Measurements from ENCODE around the gene STK32A. TPM values are rescaled to one million over a fixed set of nuclear protein-coding genes. Genes with fewer than 3 reads are reported as not detected.
A peak's percentile ranks its signal among the peaks of the same experiment; 100 is the strongest.

STK32A gene
- total RNA-seq, 4 donors from 2014 or later: 1.0 to 1.4 (median 1.3) TPM

DNA sequence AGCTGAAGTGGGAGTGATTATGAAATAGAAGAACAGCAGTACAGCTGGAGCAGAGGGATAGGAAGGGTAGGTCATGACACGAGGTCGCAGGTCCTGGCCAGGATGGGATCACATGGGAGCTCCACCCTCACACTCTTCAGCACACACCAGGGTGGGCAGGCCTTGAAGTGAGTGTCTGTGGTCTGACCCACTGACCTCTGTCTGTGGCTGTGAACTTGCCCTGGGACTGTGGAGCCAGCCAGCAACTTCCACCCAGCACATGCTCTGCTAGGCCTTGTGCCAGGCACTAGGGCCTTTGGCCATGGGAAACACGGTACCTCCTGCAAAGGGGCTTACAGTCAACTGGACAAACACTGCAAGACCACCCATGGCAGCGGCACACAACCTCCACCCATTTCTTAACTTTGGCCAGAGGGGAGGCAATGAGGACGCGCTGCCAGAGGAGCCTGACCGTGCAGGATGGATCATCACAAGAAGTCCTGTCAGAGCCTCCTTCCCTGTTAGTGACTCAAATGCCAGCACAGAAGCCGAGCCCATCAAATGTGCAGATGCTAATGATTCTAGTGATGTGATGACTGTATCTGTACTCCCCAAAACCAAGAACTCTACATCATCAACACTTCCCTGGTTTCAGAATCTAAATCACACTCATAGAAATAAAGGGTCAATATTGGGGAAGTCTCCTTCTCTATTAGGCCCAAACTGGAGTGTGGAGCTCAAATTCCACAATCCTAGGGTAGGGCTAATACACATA is 161.4 kb downstream of the STK32A start:
- Histone ChIP-seq H3K4me3 (no peak overlapping the region), H3K9me3 (no peaks in the 10 kb centered on the region), H3K27ac (replicated peaks in 1 of 4) (peak overlapping the region; percentile 3 to 69 (median 58)), H3K4me1 (peaks cover 0 to 49% (median 25%) of the 10 kb centered on the region in 4 donors), H3K36me3 (peaks cover 56 to 98% (median 72%) of the 10 kb centered on the region in 4 donors), H3K27me3 (no peaks in the 10 kb centered on the region)
- intact Hi-C loops (cut with DNase I): no loop called here
- peak; percentile 80 for DNase-seq (ENCODE audit: extremely low spot score)
- 57% methylated on average over 3 of the region's 8 CpGs for WGBS
- TF ChIP-seq POLR2AphosphoS5 (IDR thresholded peaks at IDR 0.05) (peak; percentile 11 to 59), POLR2A (IDR thresholded peaks at IDR 0.05; ENCODE audit: low read depth) (no peak), EP300 (IDR thresholded peaks at IDR 0.05) (no peak)
- TF ChIP-seq, protein P1, sequence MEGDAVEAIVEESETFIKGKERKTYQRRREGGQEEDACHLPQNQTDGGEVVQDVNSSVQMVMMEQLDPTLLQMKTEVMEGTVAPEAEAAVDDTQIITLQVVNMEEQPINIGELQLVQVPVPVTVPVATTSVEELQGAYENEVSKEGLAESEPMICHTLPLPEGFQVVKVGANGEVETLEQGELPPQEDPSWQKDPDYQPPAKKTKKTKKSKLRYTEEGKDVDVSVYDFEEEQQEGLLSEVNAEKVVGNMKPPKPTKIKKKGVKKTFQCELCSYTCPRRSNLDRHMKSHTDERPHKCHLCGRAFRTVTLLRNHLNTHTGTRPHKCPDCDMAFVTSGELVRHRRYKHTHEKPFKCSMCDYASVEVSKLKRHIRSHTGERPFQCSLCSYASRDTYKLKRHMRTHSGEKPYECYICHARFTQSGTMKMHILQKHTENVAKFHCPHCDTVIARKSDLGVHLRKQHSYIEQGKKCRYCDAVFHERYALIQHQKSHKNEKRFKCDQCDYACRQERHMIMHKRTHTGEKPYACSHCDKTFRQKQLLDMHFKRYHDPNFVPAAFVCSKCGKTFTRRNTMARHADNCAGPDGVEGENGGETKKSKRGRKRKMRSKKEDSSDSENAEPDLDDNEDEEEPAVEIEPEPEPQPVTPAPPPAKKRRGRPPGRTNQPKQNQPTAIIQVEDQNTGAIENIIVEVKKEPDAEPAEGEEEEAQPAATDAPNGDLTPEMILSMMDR (IDR thresholded peaks at IDR 0.05): no peak

DNA sequence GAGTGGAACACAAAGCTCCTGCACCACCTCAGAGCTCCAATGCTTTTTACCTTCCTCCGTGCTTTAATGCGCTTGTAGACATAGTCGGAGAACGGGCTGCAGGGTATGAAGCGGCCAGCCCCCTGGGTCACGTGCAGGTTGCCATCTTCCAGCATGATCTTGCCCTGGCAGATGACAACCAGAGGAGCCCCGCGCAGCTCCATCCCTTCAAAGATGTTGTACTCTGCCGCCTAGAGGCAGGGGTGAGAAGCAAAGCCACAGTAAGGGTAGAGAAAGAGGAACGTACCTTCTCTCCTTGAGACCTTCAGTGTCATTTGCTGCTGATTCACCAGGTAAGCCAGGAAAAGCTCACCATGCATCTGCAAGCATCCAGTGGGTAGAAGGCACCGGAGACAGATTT is 162.8 kb downstream of the STK32A start:
- Histone ChIP-seq H3K4me3 (no peak overlapping the region), H3K27ac (replicated peaks in 1 of 4) (peak overlapping the region in 3 of 4 donors; percentile 28 to 40 (median 34)), H3K27me3 (no peaks in the 10 kb centered on the region), H3K9me3 (no peaks in the 10 kb centered on the region), H3K4me1 (peaks cover 0 to 41% (median 17%) of the 10 kb centered on the region in 4 donors), H3K36me3 (peaks cover 58 to 94% (median 70%) of the 10 kb centered on the region in 4 donors)
- TF ChIP-seq POLR2A (IDR thresholded peaks at IDR 0.05; ENCODE audit: low read depth) (no peak), POLR2AphosphoS5 (IDR thresholded peaks at IDR 0.05) (peak in 1 of 2 donors; percentile 18), EP300 (IDR thresholded peaks at IDR 0.05) (no peak)
- TF ChIP-seq, protein P1 (IDR thresholded peaks at IDR 0.05): peak in 1 of 3 experiments; percentile 10
- intact Hi-C loops (cut with DNase I): no loop called here
- WGBS: 91% methylated on average over 11 of the region's 11 CpGs
- peak; percentile 60 for DNase-seq (ENCODE audit: extremely low spot score)

DNA sequence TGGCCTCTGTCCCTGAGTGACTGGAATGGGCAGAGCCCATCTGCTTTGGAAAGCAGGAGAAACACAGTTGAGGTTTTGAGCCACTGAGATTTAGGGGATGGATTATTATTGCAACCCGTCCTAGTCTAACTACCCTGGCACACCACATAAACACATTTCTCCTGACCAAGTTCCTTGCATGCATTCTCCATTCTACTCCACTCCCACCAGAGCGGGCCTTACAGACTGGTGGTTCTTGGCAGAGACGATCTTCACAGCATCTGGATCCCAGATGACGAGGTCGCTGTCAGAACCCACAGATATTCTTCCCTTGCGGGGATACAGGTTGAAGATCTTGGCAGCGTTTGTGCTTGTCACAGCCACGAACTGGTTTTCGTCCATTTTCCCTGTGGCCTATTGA is 164.0 kb downstream of the STK32A start:
- Histone ChIP-seq H3K27me3 (no peaks in the 10 kb centered on the region), H3K9me3 (no peaks in the 10 kb centered on the region), H3K27ac (replicated peaks in 1 of 4) (peak overlapping the region; percentile 13 to 96 (median 32)), H3K36me3 (peaks cover 46 to 81% (median 64%) of the 10 kb centered on the region in 4 donors), H3K4me1 (peaks cover 6 to 41% (median 26%) of the 10 kb centered on the region in 4 donors), H3K4me3 (no peak overlapping the region)
- TF ChIP-seq EP300 (IDR thresholded peaks at IDR 0.05): no peak
- TF ChIP-seq POLR2A (IDR thresholded peaks at IDR 0.05; ENCODE audit: low read depth): no peak
- TF ChIP-seq POLR2AphosphoS5 (IDR thresholded peaks at IDR 0.05): peak in 1 of 2 donors; percentile 6
- TF ChIP-seq, protein P1 (IDR thresholded peaks at IDR 0.05): no peak
- WGBS: 77% methylated on average over 9 of the region's 9 CpGs
- intact Hi-C loops (cut with DNase I): no loop called here
- no peak for DNase-seq (ENCODE audit: extremely low spot score)

DNA sequence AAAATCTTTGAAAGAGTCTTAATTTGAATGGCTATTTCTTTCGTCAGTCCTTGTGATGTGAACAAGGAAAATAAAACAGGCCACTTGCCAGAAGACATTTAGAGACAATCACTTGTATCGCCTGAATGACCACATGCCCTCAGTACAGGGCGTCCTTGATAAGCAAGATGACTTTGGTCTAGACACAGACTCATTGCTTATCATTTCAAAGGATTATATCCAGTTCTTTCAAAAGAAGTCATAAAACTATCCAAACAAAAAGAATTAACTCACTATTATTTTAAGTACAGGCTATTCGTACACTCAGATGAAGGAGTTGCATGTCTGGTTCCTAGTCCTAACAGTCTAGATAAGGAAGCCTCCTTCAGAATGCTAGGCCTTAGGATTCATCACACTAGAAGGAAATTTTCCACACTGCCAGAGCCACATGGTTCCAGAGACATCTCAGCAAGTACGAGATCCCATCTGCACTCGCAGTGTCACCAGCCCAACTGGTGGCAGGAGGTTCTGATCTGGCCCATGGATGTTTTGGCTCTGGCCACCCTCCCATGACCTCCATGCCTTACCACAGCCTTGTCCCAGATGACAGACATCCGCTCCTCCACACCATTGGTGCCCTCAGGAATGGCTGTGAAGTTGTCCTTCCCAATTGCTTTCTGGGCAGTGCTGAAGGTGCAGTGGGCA is 165.4 kb downstream of the STK32A start:
- WGBS: 77% methylated on average over 7 of the region's 7 CpGs
- peaks cover 39 to 68% (median 56%) of the 10 kb centered on the region in 4 donors for H3K36me3 ChIP-seq

DNA sequence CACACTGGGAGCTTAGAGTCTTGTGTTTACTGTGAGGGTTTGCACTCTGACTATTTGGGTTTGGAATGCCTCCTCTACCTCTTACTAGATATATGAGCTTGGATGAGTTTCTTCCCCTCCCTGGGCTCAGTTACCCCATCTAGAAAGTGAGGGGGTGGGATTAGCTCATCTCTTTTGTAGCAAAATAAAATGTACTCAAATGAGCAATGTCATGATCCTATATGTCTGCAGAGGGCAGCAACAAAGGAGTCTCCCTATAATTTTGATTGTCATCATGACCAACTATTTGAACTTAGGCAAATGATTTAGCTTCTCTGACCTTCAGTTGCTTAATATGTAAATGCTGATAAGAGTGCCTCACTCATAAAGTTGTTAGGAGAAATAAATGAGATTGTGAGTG is 166.1 kb downstream of the STK32A start:
- peaks cover 25 to 55% (median 40%) of the 10 kb centered on the region in 4 donors for H3K4me1 ChIP-seq
- intact Hi-C loops (cut with DNase I): loop anchor here (5.0 kb wide), 1 partner anchor 106 kb away; no protein-coding TSS in a partner anchor
- H3K9me3 ChIP-seq: no peaks in the 10 kb centered on the region
- H3K27me3 ChIP-seq: no peaks in the 10 kb centered on the region
- H3K4me3 ChIP-seq: no peak overlapping the region
- peak overlapping the region; percentile 22 to 96 (median 50) for H3K27ac ChIP-seq (replicated peaks in 1 of 4)
- DNase-seq (ENCODE audit: extremely low spot score): no peak
- peaks cover 38 to 68% (median 54%) of the 10 kb centered on the region in 4 donors for H3K36me3 ChIP-seq
- TF ChIP-seq POLR2AphosphoS5 (IDR thresholded peaks at IDR 0.05) (no peak), EP300 (IDR thresholded peaks at IDR 0.05) (no peak), POLR2A (IDR thresholded peaks at IDR 0.05; ENCODE audit: low read depth) (no peak)
- TF ChIP-seq, protein P1 (IDR thresholded peaks at IDR 0.05): no peak

More for the DNA sequence above, 165.4 kb downstream of the STK32A start:
- Histone ChIP-seq H3K27ac (replicated peaks in 1 of 4) (peak overlapping the region; percentile 22 to 96 (median 50)), H3K9me3 (no peaks in the 10 kb centered on the region), H3K4me1 (peaks cover 19 to 54% (median 39%) of the 10 kb centered on the region in 4 donors), H3K27me3 (no peaks in the 10 kb centered on the region), H3K4me3 (no peak overlapping the region)
- intact Hi-C loops (cut with DNase I): loop anchor here (5.0 kb wide), 1 partner anchor 107 kb away; no protein-coding TSS in a partner anchor
- TF ChIP-seq POLR2AphosphoS5 (IDR thresholded peaks at IDR 0.05) (peak in 1 of 2 donors; percentile 11), EP300 (IDR thresholded peaks at IDR 0.05) (no peak)
- DNase-seq (ENCODE audit: extremely low spot score): peak; percentile 84

All from esophagus muscularis mucosa (tissue), 4 donors.